CD4-positive, alpha-beta T cell treated with Interleukin-4 for 4 hours (primary cell): ENCODE data around the gene KRT27.
"Not testable (repeated sequence)": the region's sequence is repeated elsewhere in the genome, so short reads cannot be mapped to it uniquely, and the experiment has no call there.

Experiments used
- DNase-seq: peaks from one replicate; pipeline ENCODE4 v3.0.0-alpha.2; 2020

KRT27 gene, protein sequence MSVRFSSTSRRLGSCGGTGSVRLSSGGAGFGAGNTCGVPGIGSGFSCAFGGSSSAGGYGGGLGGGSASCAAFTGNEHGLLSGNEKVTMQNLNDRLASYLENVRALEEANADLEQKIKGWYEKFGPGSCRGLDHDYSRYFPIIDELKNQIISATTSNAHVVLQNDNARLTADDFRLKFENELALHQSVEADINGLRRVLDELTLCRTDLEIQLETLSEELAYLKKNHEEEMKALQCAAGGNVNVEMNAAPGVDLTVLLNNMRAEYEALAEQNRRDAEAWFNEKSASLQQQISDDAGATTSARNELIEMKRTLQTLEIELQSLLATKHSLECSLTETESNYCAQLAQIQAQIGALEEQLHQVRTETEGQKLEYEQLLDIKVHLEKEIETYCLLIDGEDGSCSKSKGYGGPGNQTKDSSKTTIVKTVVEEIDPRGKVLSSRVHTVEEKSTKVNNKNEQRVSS

DNA sequence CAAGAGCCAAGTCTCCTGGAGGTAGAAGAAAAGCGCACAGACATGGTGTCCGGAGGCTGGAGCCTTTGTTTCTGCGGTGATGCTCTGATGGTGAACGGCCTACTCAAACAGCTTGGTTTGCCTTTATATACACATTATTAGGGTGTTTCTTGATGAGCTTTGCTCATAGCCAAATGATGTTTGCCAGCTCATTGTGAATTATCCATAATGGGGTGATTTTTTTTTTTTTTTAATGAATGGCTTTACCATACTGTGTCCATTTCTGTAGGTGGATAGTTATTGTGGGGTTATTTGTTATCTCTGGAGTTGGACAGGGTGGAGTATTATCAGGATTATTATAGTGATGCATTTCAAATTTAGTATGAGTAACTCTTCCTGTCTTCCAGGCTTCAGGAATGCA lies at the start of gene KRT27:
Gene KRT27 (minus strand): TSS at position 101 of the 400 bp plus-strand sequence. CDS start 57 bp downstream, at position 44.
- DNase-seq: no peak

DNA sequence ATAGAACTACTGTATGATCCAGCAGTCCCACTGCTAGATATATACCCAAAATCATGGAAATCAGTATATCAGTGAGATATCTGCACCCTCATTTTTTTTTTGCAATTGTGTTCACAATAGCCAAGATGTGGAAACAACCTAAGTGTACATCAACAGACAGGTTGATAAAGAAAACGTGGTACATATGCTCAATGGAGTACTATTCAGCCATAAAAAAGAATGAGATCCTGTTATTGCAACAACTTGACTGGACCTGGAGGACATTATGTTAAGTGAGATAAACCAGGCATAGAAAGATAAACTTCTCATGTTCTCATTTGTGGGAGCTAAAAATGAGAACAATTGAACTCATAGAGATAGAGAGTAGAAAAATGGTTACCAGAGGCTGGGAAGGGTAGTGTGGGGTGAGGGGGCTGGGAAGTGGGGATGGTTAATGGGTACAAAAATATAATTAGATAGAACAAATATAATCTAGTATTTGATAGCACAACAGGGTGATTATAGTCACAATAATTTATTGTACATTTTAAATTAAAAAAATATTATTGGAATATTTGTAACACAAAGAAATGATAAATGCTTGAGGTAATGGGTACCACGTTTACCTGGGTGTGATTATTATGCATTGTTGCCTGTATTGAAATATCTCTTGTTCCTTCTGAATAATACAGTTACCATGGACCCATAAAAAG lies 47.9 kb upstream of the KRT27 start:
- DNase-seq: no peak

DNA sequence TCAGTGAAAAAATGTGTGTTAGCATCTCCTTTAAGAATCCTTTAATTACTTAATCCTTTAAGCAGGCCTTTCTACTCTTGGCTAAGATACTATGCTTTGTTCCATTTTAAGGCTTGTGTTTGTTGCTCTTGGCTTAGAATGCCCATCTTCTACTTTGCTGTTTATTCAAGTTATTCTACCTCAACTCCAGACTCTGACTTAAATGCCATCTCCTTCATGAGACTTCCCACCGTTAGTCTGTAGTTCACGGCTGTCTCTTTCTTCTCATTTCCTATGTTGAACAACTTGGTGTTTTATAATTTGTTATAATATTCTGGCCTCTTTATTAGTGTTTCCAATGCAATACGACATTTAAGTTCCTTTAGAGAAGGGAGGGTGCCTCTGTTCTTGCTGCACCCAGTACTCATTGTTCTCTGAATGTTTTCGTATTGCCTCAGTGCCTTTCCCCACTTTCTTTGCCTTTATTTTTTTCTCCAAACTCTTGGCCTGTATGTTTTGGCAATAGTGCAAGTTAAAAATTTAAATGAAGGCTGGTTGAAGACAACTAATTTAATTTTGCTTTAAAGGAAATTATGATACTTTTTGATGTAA lies 46.2 kb upstream of the KRT27 start:
- DNase-seq: no peak

DNA sequence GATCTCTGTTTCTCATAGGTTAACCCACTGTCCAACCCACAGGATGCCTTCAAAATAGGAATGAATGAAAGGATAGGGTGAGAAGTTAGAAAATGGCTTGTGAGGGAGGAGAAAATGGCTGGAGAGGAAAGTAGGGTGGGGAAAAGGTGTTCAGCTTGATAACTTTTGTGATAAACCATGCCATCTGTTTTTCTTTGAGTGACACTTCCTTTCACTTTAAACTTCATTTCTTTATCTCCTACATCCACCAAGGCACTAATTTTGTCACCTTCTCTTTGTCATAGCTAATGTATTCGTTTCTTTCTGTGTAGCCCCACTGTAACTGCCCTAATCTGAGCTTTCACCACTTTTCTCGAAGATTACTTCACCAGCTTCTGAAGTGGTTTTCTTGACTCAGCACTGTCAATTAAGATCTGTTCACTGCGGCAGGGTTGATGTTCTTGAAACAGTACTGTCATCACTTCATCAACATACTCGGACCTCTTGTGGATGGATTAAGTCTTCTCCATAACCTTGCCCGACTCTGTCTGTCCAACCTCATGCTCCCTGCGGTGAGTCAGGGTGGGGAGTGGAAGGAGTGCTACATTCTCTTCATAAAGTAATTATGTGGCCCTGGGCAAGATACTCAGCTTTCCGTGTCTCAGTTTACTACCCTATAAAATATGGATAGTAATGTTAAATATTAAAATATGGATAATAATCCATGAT lies 45.5 kb upstream of the KRT27 start:
- no peak for DNase-seq

DNA sequence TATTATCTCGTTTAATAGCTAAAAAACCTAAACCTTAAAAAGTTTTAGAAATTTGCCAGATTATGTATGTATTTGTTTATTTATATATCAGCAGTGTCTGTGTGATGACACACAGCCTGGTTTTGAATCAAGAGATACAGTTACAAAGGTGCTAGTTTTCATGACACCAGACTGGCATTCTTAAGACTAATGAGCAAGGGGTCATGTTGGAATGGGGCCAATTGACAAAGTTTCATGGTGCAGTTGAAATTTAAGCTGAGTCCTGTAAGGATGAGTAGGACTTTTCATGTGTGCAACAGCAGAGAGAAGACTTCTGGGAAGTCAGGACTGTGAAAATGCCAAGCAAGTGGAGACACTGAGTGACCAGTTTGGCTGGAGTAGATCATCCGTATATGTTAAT lies 43.2 kb upstream of the KRT27 start:
- DNase-seq: no peak

DNA sequence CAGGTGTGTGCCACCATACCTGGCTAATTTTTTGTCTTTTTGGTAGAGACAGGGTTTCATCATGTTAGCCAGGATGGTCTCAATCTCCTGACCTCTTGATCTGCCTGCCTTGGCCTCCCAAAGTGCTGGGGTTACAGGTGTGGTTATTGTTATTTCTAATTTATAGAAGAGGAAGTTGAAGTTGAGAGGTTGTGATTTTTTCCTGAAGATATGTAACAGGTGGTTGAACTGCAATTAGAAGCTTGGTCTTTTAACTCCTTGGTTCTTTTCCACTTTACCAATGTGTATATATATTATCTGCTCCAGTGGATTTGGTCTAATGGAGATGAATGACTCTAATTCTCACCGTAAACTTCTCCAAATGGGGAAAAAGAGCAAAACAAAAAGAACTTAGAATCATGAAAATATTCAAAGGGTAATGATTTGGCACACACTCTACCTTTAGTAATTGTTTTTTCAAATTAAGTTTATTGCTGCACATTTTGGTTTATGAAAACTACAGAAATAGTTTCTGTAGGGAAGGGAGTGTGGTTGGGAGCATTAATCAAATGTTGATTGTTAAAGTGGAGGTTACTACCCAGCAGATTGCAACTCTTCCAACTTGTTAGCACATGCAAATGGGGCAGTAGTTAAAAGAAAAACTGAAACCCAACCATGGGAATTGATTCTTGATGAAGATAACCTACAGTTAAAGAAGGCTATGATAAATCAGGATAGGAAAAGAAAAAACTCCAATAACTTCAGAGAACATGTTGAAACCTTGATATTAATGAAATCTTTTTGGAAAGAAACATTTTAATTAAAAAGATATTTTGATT lies 41.9 kb upstream of the KRT27 start:
- no peak for DNase-seq

DNA sequence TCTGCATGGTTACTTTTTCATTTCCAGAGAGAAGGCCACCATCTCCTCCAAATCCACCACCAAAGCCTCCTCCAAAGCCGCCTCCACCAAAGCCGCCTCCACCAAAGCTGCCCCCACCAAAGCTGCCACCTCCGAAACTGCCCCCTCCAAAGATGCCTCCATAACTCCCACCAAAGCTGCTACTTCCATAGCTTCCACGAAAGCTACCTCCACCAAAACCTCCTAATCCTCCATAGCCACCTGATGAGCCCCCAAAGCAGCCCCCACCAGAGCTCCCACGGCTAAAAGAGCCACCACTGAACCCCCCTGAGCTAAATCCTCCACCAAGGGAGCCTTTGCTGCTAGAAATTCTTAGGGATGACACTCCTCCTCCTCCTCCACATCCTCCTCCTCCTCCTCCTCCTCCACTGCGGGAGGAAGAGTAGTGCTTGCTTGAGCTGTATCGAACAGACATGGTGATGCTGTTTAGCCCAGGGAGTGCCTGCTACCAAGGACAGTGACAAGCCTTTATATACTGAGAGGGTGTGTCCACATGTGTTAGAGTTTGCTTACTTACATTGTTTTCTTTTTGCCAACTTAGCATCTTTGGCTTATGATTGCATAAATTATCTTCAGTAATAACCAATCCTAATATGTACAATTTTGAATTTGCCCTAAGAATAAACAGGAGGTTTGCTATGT lies 39.9 kb upstream of the KRT27 start, which contains the start of gene KRT10:
Gene KRT10 (minus strand): TSS at position 483 of the 681 bp plus-strand sequence. CDS start 29 bp downstream, at position 454.
- DNase-seq: no peak

DNA sequence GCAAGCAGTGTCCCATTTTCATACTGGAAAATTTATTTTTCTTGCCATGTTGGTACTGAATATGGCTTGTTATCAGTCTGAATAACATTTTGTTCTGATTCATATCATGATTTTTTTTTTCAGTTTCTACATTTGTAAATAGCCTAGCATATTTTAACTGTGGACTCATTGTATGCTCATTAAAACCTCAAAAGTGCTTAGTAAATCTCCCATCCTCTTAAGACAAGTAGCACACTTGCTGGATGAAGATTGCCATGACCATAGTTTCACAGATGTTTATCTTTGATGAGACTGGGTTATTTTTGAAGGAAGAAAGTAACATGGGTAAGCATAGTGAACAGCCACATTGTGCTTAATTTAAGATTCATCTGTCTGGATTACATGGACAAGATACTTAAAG lies 39.2 kb upstream of the KRT27 start:
- no peak for DNase-seq

DNA sequence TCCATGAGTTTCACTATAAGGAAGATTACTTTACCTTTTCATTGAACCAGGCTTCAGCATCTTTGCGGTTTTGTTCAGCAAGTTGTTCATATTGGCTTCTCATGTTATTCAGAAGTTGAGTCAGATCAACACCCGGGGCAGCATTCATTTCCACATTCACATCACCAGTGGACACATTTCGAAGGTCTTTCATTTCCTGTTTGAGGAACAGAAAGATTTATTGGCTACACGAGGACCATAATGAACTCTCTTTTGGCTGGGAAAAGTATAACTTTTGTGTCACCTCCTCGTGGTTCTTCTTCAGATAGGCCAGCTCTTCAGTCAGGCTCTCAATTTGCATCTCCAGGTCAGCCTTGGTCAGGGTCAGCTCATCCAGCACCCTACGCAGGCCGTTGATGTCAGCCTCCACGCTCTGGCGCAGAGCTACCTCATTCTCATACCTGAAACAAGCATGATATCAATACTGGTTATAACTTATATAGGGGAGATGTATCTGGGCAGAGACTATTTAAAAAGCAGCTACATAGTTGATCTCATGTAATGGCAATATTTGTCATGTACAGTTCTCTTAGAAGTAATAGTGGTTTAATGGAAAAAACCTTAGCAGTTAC lies 38.0 kb upstream of the KRT27 start:
- DNase-seq: no peak

DNA sequence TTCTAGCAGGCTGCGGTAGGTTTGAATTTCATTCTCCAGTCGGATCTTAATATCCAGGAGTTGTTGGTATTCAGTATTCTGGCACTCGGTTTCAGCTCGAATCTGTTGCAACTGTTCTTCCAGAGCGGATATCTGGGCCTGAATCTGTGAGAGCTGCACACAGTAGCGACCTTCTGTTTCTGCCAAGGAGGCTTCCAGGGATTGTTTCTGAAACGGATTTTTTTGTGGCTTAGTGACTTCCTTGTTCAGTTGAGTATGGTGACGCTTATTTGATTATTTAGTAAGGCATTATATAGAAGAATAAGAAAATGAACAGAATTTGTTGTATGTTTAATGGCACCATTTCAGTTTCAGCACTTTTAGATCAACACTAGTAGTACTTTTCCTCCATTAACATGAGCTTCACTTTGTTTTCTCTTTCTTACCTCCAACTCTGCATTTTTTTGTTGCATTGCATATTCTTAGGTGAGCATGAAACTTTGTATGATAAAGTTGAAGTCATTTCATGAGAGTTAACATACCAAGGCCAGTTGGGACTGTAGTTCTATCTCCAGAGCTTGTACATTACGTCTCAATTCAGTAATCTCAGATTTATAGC lies 37.3 kb upstream of the KRT27 start:
- DNase-seq: no peak

DNA sequence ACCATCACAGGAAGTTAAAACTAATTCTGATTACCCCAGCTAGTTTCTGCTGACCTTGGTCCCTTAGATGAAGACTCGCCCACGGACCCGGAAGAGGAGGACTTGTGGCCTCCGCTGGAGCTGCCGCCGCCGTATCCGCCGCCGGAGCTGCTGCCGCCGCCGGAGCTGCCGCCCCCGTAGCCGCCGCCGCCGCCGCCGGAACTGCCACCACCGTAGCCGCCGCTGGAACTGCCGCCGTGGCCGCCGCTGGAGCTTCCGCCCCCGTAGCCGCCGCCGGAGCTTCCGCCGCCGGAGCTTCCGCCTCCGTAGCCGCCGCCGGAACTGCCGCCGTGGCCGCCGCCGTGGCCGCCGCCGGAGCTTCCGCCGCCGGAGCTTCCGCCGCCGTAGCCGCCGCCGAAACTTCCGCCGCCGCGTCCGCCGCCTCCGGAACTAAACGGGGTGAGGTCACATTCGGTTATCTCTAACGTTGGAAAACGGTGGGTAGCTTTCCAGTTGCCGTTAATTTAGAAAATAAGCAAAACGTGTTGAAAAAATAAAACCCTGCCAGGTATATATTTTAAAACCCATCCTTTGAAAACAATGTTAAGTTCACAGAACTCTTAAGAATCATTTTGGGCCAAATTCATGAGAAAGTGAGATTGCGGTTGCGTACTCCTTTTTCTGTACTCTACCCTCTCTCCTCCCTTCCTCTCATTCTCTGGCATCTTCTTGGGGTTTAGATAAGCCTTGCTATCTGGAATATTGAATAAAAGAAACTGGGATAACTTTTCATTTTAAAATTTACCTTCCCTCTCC lies 36.6 kb upstream of the KRT27 start:
- DNase-seq: peak; percentile 80

DNA sequence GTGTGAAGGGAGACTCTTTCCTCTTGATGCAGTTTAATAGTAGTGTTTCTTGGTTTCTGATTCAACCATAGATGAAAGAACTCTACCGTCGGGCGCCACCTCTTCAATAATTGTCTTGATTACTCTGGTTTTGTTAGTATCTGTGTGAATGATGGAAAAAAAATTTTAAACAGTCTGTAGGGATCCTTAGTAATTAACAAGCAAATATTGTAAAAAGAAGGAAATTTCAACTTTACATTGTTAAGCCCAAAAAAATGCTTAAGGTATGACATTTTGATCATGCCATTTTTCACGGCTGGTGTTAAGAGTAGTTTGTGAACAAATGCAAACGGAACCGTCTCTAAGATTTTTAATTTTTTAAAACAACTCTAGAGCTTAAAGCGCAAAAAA lies 36.0 kb upstream of the KRT27 start:
- DNase-seq: no peak

DNA sequence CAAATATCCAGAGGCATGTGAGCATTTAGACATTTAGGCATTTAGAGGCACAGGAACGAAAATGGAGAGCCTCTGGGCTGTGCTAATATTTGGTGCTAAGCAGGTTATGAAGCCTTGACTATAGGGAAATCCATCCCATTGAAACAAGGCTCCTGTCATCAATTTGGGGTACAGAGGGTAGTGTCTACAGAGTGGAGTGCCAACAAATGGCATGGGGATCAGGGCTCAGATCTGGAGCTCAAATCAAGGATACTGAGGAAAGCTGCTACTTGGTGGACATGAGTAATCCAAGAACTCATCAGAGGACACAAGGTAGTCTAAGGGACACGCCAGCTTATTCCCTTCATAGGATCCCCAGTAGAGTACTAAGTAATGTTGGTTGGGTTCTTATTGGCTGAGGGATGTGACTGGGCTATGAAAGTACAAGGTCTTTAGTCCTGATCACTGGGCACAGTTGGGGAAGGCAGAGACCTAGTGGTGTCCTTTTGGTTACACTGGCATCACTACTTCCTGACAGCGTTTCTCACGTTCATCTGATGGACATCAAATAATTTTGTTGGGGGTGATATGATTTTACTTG lies 34.8 kb upstream of the KRT27 start:
- no peak for DNase-seq

DNA sequence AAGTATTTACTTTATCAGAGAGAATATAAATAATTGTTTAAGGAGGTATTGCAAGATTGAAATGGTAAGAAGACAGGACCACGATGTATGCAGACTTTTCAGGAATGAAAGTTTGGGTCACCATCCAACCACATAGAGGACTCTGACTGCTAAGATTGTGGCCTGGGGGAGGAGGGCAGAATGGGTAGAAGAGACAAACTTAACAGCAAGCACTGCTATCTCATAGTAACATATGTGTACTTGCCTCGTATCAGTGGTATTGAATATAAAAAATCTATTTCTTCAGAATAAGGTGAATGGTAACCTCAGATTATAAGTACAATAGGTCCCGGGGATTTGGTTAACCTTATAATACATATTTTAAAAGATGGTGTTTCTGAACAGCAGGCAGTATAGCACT lies 34.2 kb upstream of the KRT27 start:
- no peak for DNase-seq

DNA sequence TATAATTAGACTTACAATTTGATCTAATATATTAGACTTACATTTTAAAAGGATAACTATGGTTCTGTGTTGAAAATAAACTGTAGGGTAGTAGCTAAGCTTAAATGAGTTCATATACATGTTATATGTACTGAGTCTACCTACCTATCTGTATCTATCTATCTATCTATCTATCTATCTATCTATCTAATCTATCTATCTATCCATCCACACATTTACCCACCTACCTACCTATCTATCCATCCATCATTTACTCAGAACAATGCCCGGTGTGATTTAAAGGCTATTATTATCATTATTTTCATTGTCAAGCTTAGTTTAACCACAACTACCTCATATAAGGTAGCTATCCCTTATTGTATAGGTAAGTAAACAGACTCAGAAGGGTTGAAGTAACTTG lies 33.0 kb upstream of the KRT27 start:
- DNase-seq: no peak

DNA sequence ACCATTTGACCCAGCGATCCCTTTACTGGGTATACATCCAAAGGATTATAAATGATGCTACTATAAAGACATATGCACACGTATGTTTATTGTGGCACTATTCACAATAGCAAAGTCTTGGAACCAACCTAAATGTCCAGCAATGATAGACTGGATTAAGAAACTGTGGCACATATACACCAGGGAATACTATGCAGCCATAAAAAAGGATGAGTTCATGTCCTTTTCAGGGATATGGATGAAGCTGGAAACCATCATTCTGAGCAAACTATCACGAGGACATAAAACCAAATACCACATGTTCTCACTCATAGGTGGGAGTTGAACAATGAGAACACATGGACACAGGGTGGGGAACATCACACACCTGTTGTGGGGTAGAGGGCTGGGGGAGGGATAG lies 32.3 kb upstream of the KRT27 start:
- DNase-seq: not testable (repeated sequence)

DNA sequence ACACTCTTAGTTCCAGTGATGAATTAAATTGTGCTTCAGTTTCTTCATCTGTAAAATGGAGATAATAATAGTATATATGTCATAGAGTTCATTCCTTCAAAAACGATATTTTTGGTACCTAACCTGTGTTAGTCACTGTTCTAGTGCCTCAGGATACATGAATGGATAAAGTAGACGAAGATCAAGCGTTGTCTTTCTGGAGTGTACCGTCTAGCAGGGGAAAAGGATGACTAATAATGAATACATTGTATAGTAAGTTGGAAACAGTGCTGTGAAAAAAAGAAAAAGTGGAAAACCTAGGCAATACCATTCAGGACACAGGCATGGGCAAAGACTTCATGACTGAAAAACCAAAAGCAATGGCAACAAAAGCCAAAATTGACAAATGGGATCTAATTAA lies 31.5 kb upstream of the KRT27 start:
- DNase-seq: no peak

DNA sequence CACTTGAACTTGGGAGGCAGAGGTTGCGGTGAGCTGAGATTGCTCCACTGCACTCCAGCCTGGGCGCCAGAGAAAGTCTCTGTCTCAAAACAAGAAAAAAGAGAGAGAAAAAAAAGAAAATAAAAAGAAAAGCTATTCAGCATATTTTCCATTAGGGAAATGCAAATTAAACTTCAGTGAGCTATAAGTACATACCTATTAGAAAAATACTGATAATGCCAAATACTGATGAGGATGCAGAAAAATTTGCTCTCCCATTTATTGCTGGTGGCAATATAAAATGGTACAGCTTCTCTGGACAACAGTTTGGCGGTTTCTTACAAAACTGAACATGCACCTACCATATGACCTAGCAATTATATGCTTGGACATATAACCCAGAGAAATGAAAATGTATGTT lies 30.3 kb upstream of the KRT27 start:
- no peak for DNase-seq

DNA sequence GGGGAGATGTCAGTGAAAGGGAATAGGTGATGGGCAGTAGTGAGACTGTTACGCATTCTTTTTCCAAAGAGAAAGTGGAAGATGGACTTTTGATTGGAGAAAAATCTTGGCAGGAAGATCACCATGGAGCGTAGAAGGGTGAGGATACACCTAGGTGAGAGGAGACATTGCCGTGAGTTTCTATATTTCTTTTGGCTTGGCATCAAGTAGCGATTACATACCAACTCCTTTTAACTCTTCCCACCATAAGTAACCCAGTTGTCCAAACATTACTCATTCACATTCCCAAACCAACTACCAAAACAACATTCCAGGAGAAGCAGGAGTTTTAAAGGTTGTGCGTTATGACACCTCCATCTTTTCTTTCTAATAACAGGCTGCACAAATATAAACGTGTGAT lies 28.1 kb upstream of the KRT27 start:
- no peak for DNase-seq
